DMS53 treated with DMSO at 0.1 percent for 48 hours (cell line): Measurements from ENCODE around the gene SMPD4.
"Not testable (repeated sequence)": the region's sequence is repeated elsewhere in the genome, so short reads cannot be mapped to it uniquely, and the experiment has no call there.

ENCODE experiments used
- DNase-seq: peaks from one replicate; lab custom pipeline; 2025; ENCODE audit not compliant: unreplicated experiment; lab: John Stamatoyannopoulos, UW

Gene SMPD4

GRCh38 chr2:130157825-130158514 lies 23.4 kb downstream of the SMPD4 start:
- not testable (repeated sequence) for DNase-seq

GRCh38 chr2:130157354-130157753 lies 24.0 kb downstream of the SMPD4 start:
- DNase-seq = not testable (repeated sequence)

DNA sequence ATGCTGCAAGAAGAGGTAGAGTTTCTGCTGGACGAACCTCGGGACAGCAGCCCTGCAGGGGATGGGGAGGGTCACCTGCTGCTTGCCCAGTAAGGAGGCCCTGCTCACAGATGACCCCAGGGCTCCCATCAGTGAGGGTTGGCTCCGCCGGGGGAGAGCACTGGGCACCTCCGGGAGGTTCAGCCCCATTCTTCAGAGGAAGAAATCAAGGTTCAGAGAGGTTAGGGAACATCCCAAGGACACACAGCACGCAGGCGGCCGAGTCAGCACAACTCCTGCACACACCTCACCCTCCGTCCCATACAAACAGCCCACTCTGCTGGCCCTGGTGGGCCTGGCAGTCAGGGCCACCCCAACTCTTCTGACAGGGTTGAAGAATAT lies 24.8 kb downstream of the SMPD4 start:
- no peak for DNase-seq

DNA sequence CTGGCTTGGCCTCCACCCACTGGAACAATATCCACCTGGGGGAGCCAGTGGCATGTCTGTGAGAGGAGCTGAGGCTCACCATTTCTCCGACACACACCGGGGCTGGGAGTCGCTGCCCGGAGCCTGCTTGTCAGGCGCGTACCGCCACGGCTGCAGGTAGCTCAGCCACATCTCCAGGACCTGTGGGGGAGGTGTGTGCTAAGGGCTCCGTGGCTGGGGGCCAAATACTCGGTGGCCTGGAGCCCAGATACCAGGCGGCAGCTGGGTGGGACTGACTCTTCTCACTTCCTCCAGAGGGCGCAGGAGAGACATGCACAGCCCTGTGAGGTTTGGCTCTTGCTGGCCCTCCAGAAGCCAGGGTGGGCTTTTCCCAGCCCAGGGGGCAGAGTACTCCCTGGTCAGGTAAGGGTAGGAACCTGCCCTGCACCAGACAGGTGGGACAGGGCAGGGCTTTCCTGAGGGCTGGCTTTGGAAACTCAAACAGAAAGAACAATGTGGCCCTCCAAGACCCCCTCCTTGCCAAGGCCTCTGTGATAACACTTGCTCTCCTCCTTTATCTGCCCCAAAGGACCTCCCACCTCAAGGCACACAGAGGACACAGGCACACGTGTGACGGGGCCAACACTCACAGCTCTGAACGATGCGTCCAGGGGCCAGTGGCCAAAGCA lies 25.3 kb downstream of the SMPD4 start:
- DNase-seq = not testable (repeated sequence)

DNA sequence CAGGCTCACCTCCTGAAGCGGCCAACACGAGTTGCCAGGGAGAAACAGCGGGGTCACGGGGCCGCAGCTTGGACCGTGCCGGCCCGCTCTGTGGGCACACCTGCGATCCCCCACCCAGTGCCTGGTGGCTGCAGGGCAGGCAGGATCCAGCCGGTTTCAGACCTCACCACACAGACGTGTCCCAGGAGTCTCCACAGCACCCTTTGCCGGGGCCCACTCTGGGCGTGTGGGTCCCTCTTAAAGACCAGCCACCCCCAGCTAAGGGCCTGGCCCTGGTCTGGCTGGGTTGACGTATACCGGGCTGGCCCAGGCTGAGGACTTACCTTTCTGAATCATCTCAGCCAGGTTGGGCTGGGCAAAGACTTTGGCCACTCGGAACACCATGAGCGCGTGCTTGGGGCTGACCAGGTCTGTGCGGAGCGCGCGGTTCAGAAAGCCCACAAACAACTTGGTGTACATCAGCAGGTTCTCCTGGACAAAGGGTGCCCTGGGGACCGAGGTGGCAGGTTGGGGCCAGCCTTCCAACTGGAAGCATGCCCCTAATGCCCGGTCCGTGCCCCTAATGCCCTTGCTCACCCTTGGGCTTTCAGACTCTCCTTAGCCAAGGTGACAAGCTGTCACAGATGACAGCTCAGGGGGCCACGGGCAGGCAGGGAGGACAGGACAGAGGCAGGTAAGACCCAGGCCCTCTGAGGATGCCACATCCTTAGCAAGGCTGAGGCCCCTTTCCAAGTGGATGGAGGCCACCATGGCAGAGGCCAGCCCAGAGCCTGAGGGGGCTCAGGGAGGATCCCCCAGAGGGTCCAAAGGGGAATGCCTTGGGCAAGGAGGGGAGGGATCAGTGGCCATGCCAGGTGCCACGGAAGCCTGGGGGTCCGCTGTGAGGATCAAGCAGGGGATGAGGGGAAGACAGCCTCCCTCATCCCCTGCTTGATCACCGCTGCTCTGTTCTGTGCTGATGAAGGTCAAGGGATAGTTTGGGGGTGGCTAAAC lies 26.3 kb downstream of the SMPD4 start:
- DNase-seq = no peak

GRCh38 chr2:130154423-130154770 lies 27.0 kb downstream of the SMPD4 start:
- DNase-seq = not testable (repeated sequence)

DNA sequence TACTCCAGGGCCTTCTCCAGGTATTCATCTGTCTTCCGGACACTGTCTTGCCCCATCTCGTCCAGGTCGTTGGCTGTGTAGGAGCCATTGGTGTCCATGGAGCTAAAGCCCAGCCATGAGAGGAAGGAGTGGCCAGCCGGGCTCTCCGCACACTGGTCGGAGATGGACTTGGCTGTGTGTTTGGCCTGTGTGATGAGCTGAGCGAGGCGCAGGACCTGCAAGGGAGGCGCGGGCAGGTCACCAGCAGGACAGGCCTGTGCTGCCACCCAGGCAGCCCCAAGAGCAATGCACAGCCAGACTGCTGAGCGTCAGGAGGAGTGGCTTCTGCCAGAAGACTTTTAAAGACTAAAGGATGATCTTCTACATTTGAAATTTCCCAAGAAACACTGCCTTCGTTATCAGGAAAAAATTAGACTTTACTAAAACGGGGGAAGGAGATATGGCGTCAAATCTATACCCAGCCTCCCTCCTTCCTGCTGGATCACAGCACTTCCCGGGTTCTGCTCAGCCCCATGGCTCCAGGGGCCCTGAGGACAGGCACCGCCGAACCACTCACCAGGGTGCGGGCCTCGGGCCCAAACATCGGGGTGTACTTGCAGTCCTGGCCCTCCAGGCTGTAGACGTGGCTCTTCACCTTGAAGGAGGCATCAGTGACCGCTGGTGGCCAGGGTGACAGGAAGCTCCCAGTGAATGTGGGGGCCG lies 27.5 kb downstream of the SMPD4 start:
- not testable (repeated sequence) for DNase-seq

GRCh38 chr2:130152816-130153595 lies 28.4 kb downstream of the SMPD4 start:
- no peak for DNase-seq

DNA sequence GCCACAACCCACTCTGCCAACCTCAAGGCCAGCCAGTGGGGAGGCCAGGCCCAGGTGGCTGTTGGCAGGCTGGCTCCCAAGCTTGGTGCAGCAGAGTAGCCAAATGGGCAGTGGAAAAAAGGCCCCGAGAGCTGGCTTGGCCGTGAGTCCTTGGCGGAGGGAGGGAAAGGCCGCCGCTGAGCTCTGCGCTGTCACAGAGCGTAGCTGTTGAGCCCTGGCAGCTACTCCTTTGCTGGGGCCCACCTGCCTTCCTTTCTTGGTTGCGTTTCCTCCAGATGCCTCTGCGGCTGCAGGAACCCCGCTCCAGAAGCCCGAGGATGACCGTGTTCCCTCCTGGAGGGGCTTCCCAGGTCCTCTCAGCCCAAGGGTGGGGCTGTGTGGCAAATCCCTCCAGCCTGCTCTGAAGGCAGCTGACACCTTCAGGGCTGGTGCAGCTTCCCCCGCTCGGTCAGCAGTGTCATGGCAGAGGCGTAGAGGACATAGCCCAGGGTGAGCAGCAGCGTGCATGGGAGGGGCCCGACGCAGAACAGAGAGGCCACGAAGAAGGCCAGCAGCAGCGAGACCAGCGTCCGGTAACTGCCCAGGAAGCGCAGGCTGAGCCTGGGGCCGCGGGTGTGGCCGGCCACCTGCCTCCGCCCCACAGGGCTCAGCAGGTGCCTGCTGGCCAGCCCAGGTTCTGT lies 29.1 kb downstream of the SMPD4 start:
- not testable (repeated sequence) for DNase-seq

- not testable (repeated sequence) for DNase-seq
These were observed 30.3 kb downstream of the SMPD4 start for GRCh38 chr2:130151145-130151512.

DNA sequence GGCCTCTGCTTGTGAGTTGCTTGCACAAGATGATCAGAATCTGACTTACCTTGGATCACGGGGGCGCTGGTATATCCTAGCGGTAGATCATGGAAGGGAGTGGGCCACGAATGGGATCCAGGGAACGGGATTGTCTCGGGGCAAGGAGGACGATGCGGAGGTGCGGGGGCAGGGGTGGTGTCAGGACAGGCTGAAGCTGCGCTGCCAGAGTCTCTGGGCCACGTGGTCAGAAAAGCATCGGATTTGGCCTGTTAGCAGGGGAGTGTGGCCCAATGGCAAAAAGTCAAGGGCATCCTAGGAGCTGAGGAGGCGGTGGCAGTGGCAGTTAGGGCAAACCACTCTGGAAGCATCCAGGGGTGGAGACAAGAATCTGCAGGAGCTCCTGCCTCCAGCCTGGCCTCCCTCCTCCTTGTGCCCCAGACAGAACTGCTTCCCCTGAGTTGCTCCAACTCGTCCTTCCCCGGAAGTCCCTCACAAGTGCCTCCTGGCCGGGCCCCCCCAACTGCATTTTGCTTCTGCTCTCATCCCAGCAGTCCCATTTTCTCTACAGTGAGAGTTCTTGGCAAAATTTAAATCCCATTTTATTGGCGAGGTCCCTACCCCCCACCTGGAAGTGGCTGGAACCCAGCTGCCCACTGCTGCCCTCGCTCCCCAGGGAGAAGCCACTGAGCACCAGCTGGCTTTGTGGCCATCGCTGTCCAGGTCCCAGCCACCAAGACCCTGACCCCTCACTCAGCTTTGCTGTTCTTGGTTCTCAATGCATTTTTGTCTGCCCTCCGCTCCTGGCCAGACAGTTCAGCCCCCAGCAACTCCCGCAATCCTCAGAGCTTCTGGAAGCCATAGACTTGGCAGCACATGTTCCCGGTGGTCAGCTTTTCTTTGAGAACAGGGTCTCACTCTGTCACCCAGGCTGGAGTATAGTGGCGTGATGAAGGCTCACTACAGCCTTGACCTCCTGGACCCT lies 30.9 kb downstream of the SMPD4 start:
- no peak for DNase-seq

- not testable (repeated sequence) for DNase-seq
These were observed 32.9 kb downstream of the SMPD4 start for GRCh38 chr2:130148515-130148914.

- DNase-seq = not testable (repeated sequence)
These were observed 36.4 kb downstream of the SMPD4 start, which contains the start of gene CCDC74B for GRCh38 chr2:130145006-130145414. CCDC74B (minus strand) TSS chr2:130145112; CDS start chr2:130144996, 116 bp downstream.

DNA sequence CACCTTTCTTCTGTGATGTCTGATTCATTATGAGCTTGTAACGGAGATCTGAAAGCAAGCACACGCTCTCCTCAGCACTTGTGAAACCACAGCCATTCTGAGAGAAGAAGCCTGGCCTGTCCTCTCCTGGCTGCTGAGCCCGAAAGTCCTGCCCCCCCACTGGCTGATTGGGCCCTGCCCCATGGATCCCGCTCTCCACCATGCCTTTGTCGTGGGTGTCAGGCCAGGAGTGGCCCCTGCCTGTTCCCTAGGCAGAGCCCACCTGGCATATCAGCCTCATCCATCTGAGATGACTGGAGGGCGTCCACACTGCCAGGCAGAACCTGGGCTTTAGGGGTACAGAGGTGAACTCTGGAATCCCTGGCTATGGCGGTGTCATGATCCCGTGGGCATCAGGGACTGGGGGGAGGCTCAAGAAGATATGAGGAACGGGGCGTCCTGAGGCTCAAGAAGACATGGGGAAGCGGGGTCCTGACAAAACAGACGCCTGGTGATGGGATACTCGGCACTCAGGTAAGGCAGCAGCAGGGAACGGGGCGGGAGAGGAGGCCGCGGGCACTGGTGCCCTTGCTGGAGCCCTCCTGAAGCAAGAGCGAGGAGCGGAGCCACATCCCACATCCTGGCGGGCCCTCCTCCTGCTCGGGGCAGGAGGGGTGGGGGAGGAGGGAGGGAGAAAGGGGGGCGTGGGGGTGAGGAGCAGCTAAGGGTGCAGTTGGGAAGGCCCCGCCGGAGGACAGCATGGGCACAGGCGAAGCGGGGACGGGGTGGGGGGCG lies 37.9 kb downstream of the SMPD4 start:
- DNase-seq = not testable (repeated sequence)

- not testable (repeated sequence) for DNase-seq
These were observed 38.8 kb downstream of the SMPD4 start for GRCh38 chr2:130142396-130143265.

GRCh38 chr2:130141645-130142370 lies 39.6 kb downstream of the SMPD4 start:
- DNase-seq = not testable (repeated sequence)
